HG03280 (cell line): ENCODE measurements around the gene OSBPL1A.
A peak's percentile ranks its signal among the peaks of the same experiment; 100 is the strongest.

Experiments used
- ATAC-seq: cut with Tn5 transposase; IDR thresholded peaks from one replicate; pipeline ENCODE4 v1.9.1; 2021; ENCODE audit warnings: mild to moderate bottlenecking, moderate library complexity; ENCODE audit not compliant: unreplicated experiment

OSBPL1A gene

DNA sequence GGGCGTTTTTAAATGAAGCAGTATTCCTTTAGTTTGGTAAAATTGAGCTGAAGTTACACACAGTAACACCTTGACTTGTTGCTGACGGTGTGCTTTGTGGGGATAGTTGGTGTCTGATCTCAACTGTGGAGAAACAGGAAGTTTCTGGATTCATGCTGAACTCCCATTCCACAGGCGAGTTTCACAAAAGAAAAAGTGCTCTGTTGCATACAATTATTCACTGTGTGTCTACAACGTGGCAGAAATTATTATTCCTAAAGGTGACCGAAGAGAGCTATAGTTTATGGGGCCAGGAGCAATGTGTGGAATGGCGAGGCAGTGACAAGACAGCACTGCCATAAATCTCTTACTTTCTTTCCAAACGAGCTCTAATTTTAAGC lies 259.2 kb downstream of the OSBPL1A start:
- no peak for ATAC-seq

DNA sequence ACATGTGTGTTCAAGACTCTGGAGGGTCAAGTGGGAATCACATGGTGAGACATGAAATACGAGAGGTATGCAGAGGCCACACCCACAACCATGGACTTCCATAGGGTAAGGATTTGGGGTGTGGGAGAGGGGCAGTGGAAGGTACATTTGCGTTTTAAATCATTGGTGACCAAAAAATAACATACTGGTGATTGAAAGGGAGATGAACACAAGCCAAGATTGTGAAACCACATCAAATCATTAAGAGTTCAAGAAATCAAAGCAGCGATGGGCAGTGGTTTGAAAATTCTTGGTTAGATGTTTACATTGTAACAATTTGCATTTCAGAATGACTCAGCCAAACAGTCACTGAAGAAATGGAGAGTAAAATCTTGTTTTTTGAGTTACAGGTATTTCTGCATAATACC lies 260.7 kb downstream of the OSBPL1A start:
- ATAC-seq = no peak

- ATAC-seq = no peak
These were observed 267.1 kb downstream of the OSBPL1A start for GRCh38 chr18:24130494-24130893.

- no peak for ATAC-seq
These were observed 268.9 kb downstream of the OSBPL1A start for GRCh38 chr18:24128700-24129099.

DNA sequence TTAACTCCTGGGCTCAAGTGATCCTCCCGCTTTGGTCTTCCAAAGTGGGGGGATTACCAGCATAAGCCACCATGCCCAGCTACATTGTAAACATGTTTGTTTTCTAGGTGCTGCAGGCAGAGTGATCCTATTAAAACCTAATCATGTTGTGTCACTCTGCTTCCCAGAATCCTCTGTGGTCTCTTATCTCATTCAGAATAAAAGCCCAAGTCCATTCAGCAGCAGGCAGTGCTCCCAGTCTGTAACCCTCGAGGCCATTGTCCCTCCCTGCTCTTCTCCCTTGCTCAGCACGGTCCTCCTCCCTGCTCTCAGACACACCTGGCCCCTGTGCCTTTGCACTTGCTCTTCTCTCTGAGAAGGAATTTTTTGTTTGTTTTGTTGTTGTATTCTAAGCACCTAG lies 269.9 kb downstream of the OSBPL1A start:
- ATAC-seq = no peak

GRCh38 chr18:24126155-24126961 lies 271.3 kb downstream of the OSBPL1A start:
- no peak for ATAC-seq

- no peak for ATAC-seq
These were observed 276.0 kb downstream of the OSBPL1A start for GRCh38 chr18:24121625-24122024.

DNA sequence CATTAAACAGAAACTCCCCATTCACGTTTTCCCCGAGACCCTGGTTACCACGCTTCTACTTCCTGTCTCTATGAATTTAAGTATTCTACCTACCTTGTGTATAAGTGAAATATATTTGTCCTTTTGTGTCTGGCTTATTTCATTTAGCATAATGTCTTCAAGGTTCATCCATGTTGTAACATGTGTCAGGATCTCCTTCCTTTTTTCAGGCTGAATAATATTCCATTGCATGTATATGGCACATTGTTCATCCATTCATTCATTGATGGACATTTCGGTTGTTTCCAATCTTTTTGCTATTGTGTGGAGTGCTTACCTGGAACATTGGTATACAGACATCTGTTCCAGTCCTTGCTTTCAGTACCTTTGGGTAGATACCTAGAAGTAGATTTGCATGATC lies 276.9 kb downstream of the OSBPL1A start:
- no peak for ATAC-seq

DNA sequence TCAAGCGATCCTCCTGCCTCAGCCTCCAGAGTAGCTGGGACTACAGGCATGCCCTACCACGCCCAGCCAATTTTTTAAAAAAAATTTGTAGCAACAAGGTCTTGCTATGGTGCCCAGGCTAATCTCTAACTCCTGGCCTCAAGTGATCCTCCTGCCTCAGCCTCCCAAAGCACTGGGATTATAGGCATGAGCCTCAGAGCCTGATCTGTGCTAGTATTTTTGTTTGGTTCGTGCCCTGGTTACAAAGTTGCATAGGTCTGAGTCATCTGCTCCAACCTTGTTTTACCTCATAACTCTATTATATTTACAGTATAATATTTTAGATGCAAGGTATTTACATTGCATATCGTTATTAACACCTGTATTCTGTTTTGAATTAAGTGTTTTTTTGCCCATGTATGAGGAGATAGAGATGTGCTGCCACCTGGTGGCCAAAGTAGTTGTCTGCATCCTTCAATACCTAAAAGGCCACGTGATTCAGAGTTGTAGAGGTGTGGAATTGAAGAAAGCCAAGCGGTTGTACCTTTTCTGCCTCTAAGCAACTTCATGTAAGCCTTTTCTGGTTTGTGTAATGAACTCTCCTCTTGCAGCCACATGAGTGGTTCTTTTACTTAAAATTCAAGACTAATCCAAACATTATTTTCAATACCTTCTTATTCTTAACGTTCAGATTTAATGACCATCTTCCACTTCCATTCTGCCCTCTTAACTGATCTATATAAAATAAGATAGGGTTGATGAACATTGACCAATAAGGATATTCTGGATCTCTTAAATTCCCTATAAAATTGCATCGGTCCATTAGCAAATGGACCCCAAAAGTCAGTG lies 278.7 kb downstream of the OSBPL1A start:
- peak; percentile 87 for ATAC-seq

- no peak for ATAC-seq
These were observed 282.0 kb downstream of the OSBPL1A start for GRCh38 chr18:24115628-24116027.

GRCh38 chr18:24114924-24115549 lies 282.6 kb downstream of the OSBPL1A start:
- no peak for ATAC-seq

GRCh38 chr18:24112874-24113615 lies 284.6 kb downstream of the OSBPL1A start:
- ATAC-seq = no peak

- ATAC-seq = no peak
These were observed 285.2 kb downstream of the OSBPL1A start for GRCh38 chr18:24112464-24112863.
